Sciatic nerve (tissue), 2 donors: ENCODE measurements around the gene ETV6. TPM values are rescaled to one million over a fixed set of nuclear protein-coding genes. Genes with fewer than 3 reads are reported as not detected.

Experiments
- ATAC-seq: fragments of 200-7000 bp; cut with Tn5 transposase; one replicate; pipeline ENCODE4 v1.9.1; 2020; ENCODE audit warnings: mild to moderate bottlenecking, moderate library complexity
- DNase-seq: peaks from one replicate; pipeline ENCODE4 v3.0.0-alpha.2; 2020; ENCODE audit warnings: low spot score
- intact Hi-C: fragments of 100-400 bp; cut with DNase I; formaldehyde crosslinking; loops from one replicate; pipeline ENCODE4 v1.14.2; 2022
- total RNA-seq: library from RNA; stranded (reverse); fragmentation: NEBNext Ultra II Directional; extraction: Animal tissue kit (Norgen Biotek cat#: 25700); gene quantifications from one replicate; pipeline ENCODE4 v1.2.1, GENCODE V29; 2021
- donor health status: DM: no; HTN: no; CAD: no.
- donor health status: DM: no; HTN: no; CAD: no.

Gene ETV6
- total RNA-seq, 1 donor from 2014 or later, result 38.8 TPM

DNA sequence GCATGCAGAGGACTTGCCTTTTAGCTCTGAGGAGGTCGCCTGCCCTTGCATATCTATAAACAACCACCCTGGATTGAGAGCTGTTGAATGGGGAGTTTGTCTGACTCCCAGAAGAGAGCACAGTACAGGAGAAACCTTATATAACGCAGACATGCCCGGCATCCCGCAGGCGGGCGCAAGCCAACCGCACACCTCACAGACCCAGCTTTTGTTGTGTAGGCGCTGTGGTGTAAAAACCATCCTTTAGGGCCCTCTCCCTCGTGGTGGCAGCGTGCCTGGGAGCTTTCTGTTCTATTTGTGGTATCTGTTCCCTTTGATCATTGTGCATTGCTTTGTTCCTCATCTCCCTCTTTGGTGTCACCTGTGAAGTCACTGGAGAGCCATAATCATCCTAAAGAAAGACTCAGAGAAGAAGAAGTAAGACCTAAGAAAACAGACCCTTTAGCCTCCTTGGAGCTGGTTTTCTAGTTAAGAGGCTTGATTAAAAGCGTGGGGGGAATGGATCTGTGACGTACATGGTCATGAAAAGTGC is 77.7 kb downstream of the ETV6 start:
- DNase-seq (no peak), ATAC-seq (no peak)
- intact Hi-C loops, result no loop called here

DNA sequence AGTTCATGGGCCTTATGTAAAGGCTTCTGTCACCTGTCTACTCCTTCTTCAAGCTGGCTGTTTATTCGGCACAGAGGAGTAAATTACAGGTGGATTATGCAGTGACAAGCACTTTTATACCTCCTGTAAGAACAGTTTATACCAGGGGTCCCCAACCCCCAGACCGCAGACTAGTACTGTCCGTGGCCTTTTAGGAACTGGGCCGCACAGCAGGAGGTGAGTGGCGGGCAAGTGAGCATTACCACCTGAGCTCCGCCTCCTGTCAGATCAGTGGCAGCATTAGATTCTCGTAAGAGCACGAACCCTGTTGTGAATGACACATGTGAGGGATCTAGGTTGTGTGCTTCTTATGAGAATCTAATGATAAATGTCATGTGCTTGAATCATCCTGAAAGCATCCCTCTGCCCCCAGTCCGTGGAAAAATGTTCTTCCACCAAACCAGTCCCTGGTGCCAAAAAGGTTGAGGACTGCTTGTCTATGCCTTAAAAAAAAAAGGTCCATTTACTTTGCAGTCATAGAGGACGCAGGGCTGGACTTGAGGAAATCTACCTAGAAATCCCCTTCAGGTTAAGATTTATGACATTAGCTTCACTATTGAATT is 78.8 kb downstream of the ETV6 start:
- intact Hi-C loops, result no loop called here
- DNase-seq (no peak), ATAC-seq (no peak)

DNA sequence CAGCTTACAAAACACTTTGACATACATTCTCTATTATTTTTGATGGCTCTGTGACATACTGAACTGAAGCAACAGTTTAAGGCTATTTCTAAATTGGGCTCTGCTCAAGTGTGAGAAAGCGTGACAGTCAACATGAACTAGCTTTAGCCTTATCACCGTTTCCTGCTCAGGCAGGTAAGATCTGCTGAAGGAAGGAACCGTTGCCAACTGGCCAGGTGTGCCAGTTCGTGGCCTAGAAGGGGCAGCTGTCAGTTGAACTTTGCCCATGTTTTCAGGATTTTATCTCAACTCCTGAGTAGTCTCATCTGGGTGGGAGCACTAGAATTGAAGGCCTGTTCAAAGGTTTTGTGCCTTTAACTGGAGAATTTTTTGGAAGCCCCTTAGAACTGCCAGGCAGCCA is 79.5 kb downstream of the ETV6 start:
- no peak for ATAC-seq
- no peak for DNase-seq
- intact Hi-C loops, result no loop called here

GRCh38 chr12:11729439-11730150 is 80.1 kb downstream of the ETV6 start:
- intact Hi-C loops, result no loop called here
- no peak for ATAC-seq
- no peak for DNase-seq

DNA sequence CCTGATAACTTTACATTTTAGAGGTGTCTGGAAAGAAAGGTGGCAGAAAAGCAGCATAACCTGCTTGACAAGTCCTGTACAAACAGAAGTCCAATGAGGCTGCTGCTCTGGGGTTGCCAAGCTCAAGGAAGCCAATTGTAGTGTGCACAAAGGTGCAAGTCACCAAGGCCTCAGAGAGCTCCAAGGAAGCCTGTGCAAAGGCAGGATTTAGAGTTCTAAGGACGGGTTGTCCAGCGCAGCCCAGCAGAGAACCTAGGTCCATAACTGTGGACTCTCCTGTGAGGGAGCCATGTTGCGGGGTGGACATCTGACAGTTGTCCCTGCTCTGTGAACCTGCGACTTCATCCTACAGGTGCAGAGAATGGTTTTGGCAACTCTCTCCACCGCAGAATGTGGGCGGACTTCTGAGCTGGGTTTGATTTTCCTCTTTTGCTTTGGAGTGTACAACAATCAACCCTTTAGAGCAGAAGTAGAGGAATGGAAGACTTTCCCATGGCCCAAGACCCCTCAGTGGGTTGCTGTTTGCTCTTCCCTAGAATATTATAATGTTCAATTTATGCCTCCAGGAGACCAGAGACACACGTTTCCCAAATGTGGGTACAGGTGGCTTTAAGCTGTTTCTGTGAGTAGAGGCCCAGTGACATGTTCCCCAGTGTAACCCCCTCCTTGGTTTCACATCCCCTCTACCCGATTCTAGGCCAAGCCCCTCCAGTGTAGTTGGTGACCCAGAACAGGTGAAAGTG is 81.0 kb downstream of the ETV6 start:
- ATAC-seq (no peak), DNase-seq (no peak)
- intact Hi-C loops, result no loop called here

DNA sequence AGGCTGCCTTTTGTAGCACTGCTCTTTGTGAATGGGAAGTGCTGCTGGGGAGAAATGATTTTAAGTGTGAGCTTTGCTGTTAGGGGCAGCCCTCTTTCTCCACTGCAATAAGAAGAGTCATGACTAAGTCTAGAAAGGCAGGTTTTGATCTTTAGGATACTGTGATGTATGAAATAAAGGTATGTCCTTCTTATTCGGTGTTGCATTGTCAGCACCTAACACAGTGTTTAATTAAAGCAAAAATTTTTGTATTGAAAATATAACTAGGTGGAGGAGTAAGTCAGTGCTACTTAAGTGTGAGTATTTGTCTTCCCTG is 81.5 kb downstream of the ETV6 start:
- intact Hi-C loops, result no loop called here
- ATAC-seq (no peak), DNase-seq (no peak)

- DNase-seq, result no peak
- no peak for ATAC-seq
- intact Hi-C loops, result no loop called here
These were observed 82.0 kb downstream of the ETV6 start for GRCh38 chr12:11731455-11731854.

GRCh38 chr12:11732023-11732422 is 82.5 kb downstream of the ETV6 start:
- intact Hi-C loops, result no loop called here
- DNase-seq (no peak), ATAC-seq (no peak)

- ATAC-seq (no peak), DNase-seq (no peak)
- intact Hi-C loops, result no loop called here
These were observed 83.2 kb downstream of the ETV6 start for GRCh38 chr12:11732715-11733114.

GRCh38 chr12:11734580-11735180 is 85.2 kb downstream of the ETV6 start:
- DNase-seq (no peak), ATAC-seq (no peak)
- intact Hi-C loops, result no loop called here

GRCh38 chr12:11738450-11738849 is 89.0 kb downstream of the ETV6 start:
- no peak for ATAC-seq
- intact Hi-C loops, result no loop called here
- no peak for DNase-seq

DNA sequence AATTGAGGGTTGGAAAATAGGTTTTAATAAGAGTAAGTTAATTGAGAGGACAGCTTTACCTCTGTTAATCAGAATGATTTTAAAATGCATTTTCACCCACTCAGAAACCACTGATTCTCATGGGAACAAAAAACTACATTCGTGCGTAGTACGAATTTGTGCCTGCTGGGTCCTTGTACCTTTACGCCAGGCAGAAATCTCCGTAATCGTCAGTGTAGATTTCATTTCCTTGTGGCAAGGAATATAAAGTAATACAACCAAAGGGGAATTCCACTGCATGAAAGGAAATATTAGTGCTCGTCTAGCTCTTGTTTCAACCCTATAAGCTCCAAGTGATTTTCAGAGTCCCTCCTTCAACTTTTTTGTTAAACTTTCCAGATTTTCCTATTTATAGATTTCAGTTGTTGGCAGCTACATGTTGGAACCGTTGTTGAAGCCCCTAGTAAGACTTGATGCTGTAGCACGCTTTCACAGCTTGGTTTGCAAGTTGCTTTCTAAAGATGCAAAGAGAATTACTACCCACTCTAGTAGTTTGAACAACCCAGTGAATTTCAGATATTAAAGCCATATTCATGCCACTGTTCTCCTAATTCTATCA is 90.6 kb downstream of the ETV6 start:
- no peak for ATAC-seq
- no peak for DNase-seq
- intact Hi-C loops, result no loop called here

DNA sequence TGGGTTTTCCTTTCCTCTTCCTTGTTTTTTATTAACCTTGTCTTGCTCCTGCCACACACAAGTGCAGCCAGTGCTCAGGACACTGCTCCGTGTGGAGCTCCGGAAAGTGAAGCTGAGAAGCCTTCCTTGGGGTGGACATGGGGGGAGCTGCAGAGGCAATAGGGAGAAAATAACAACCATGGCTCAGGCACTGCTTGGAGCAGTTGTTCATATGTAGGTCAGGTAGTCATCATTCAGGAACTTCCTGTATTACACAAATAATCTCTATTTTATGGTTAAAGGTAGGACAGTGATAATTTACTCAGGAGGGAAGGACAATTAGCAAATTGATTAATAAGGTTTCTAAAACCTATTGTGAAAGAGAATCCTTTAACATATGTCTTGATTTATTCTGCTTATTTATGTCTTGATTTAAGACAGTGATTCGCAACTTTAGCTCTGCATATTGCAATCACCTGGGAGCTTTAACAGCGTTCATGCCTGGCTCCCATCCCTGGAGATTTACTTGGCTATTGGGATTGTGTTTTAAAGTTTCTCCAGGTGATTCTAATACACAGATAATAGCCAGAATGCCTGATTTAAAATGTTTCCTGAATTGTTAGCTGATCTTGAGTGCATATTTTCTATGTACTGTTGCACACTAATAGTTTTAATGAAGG is 92.1 kb downstream of the ETV6 start:
- ATAC-seq (no peak), DNase-seq (no peak)
- intact Hi-C loops, result no loop called here

- DNase-seq (no peak), ATAC-seq (no peak)
- intact Hi-C loops, result no loop called here
These were observed 94.2 kb downstream of the ETV6 start for GRCh38 chr12:11743423-11744409.

DNA sequence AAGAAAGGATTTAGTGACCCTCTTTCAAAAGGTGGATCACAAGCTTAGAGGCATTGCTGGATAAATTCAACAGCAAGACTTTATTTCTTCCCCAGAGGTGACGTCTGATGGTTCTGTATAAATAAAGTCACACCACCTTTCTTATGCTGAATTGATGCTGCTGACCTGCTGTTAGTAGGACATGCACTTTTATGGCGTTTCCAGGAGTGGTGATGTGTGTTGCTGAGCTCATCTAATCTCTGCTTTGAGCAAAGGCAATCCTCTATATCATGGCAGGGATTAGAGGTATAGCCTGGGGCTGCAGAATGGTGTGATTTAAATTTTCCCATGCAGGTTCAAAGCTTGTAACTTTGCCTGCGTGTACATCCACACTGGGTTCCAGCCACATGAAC is 94.9 kb downstream of the ETV6 start:
- DNase-seq (no peak), ATAC-seq (no peak)
- intact Hi-C loops, result no loop called here

DNA sequence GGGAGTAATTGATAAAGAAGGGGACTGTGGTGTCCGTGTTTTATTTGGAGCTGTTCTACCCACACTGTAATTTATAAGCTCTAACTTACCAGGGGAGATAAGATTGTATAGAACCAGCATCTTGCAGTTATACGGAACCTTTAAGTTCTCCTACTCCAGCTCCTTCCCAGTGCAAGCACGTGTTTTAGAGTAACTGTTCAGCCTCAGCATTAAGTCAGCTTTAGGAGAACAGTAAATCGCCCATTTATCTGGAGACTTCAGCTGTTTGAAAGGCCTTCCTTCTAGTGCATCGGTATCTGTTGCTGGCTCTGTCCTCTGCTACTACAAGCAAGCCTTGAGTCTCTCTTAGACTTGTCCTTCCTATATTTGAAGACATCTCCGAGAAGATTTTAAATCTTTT is 95.6 kb downstream of the ETV6 start:
- no peak for DNase-seq
- no peak for ATAC-seq
- intact Hi-C loops, result no loop called here

GRCh38 chr12:11746024-11746771 is 96.7 kb downstream of the ETV6 start:
- DNase-seq (no peak), ATAC-seq (peak; percentile 50)
- intact Hi-C loops, result no loop called here
